CD14-positive monocyte (primary cell): Measurements from ENCODE around the gene MAGEC2. TPM values are rescaled to one million over a fixed set of nuclear protein-coding genes. Genes with fewer than 3 reads are reported as not detected.

Source experiments
- DNase-seq, 3 donors: peaks; one replicate each; pipeline ENCODE4 v3.0.0-alpha.2; 2011 to 2022
- H2AFZ ChIP-seq: 2 replicates; pipeline ENCODE4 v1.6.0; 2012; ENCODE audit warnings: mild to moderate bottlenecking, low read depth, low read length, inconsistent platforms; ENCODE audit not compliant: insufficient read depth, poor library complexity, severe bottlenecking
- H3K27ac ChIP-seq, 2 donors: 1 replicate in 1 of 2; 2 replicates in 1 of 2; pipeline ENCODE4 v1.5.1; 2012 to 2013; ENCODE audit warnings: low read length in 2 of 2, control low read depth in 1 of 2, inconsistent platforms in 1 of 2, low read depth in 1 of 2, mild to moderate bottlenecking in 1 of 2
- H3K27me3 ChIP-seq, 2 donors: one replicate each; pipeline versions ENCODE4 v1.6.0 to v1.6.1; 2011 to 2013; ENCODE audit warnings: low read length in 2 of 2; ENCODE audit not compliant: control insufficient read depth in 2 of 2, insufficient read depth in 2 of 2
- H3K36me3 ChIP-seq, 2 donors: replicated peaks in 1 of 2; 1 replicate in 1 of 2; 2 replicates in 1 of 2; pipeline versions ENCODE4 v1.5.1 to v1.6.1; 2012 to 2013; ENCODE audit warnings: low read length in 2 of 2, control low read depth in 1 of 2, inconsistent platforms in 1 of 2, mild to moderate bottlenecking in 1 of 2; ENCODE audit not compliant: insufficient read depth in 2 of 2, control insufficient read depth in 1 of 2
- H3K4me1 ChIP-seq, 2 donors: 1 replicate in 1 of 2; 2 replicates in 1 of 2; pipeline versions ENCODE4 v1.5.1 to v1.6.1; 2012 to 2013; ENCODE audit warnings: low read length in 2 of 2, control low read depth in 1 of 2, inconsistent platforms in 1 of 2, mild to moderate bottlenecking in 1 of 2, moderate library complexity in 1 of 2; ENCODE audit not compliant: insufficient read depth in 2 of 2, control insufficient read depth in 1 of 2
- H3K4me2 ChIP-seq: replicated peaks from 2 replicates; pipeline ENCODE3; 2012; ENCODE audit warnings: low read length, moderate library complexity, mild to moderate bottlenecking; ENCODE audit not compliant: poor library complexity, severe bottlenecking; ENCODE audit errors: extremely low read depth
- H3K4me3 ChIP-seq, 3 experiments: fragments of 200-600 bp in 1 of 3; sonication (generic) in 1 of 3; replicated peaks in 1 of 3; 1 replicate in 2 of 3; 2 replicates in 1 of 3; pipeline ENCODE4 v1.5.1; 2011 to 2013; ENCODE audit warnings: low read length in 3 of 3, mild to moderate bottlenecking in 3 of 3, control low read depth in 2 of 3, low read depth in 2 of 3, inconsistent platforms in 1 of 3, moderate library complexity in 1 of 3
- H3K79me2 ChIP-seq: 2 replicates; pipeline ENCODE4 v1.6.0; 2012; ENCODE audit warnings: mild to moderate bottlenecking, control low read depth, inconsistent platforms, low read length, moderate library complexity; ENCODE audit not compliant: insufficient read depth
- H3K9ac ChIP-seq: 2 replicates; pipeline ENCODE4 v1.6.0; 2017; ENCODE audit warnings: low read length, mild to moderate bottlenecking; ENCODE audit not compliant: insufficient read depth, poor library complexity, severe bottlenecking
- H3K9me3 ChIP-seq, 2 donors: replicated peaks in 1 of 2; 1 replicate in 1 of 2; 2 replicates in 1 of 2; pipeline versions ENCODE4 v1.5.1 to v1.6.1; 2012 to 2013; ENCODE audit warnings: low read length in 2 of 2, control low read depth in 1 of 2; ENCODE audit not compliant: control insufficient read depth in 1 of 2, insufficient read depth in 1 of 2
- H4K20me1 ChIP-seq: 2 replicates; pipeline ENCODE4 v1.6.0; 2012; ENCODE audit warnings: mild to moderate bottlenecking, low read length, control low read depth, moderate library complexity; ENCODE audit not compliant: insufficient read depth
- H3K27ac Mint-ChIP-seq, 7 donors: one replicate each; pipeline ENCODE4 v1.8.0; 2020; ENCODE audit warnings: mild to moderate bottlenecking in 7 of 7, mixed read lengths in 7 of 7, moderate library complexity in 6 of 7, inconsistent platforms in 2 of 7
- H3K27me3 Mint-ChIP-seq, 3 donors: one replicate each; pipeline ENCODE4 v1.8.0; 2021 to 2022; ENCODE audit warnings: low read depth in 3 of 3, mild to moderate bottlenecking in 3 of 3, mixed read lengths in 3 of 3, moderate library complexity in 3 of 3, inconsistent platforms in 1 of 3
- H3K36me3 Mint-ChIP-seq, 2 donors: one replicate each; pipeline ENCODE4 v1.8.0; 2020; ENCODE audit warnings: mixed read lengths in 2 of 2, inconsistent platforms in 1 of 2, mild to moderate bottlenecking in 1 of 2
- H3K4me1 Mint-ChIP-seq: one replicate; pipeline ENCODE4 v1.8.0; 2020; ENCODE audit warnings: mild to moderate bottlenecking, mixed read lengths
- H3K4me3 Mint-ChIP-seq, 2 donors: one replicate each; pipeline ENCODE4 v1.8.0; 2020; ENCODE audit warnings: mild to moderate bottlenecking in 2 of 2, mixed read lengths in 2 of 2, moderate library complexity in 1 of 2
- H3K9me3 Mint-ChIP-seq, 7 donors: one replicate each; pipeline ENCODE4 v1.8.0; 2020 to 2022; ENCODE audit warnings: mixed read lengths in 7 of 7, mild to moderate bottlenecking in 6 of 7, moderate library complexity in 6 of 7, inconsistent platforms in 2 of 7
- WGBS: methylation state at CpG from one replicate; pipeline ENCODE4 v1.1.5; 2013; ENCODE audit warnings: missing lambda C conversion rate; ENCODE audit not compliant: insufficient coverage; 5-methylcytosine and 5-hydroxymethylcytosine counted together
- intact Hi-C, 2 donors: fragments of 100-400 bp; cut with micrococcal nuclease; formaldehyde crosslinking; loops; one replicate each; pipeline versions ENCODE4 v1.15.0 to v1.15.1; 2023
- polyA plus RNA-seq, 3 donors: library from polyadenylated mRNA; depleted of rRNA in 1 of 3; unstranded in 2 of 3; stranded (reverse) in 1 of 3; fragments of 300-500 nt in 2 of 3; fragments of >200 nt in 1 of 3; fragmentation: Illumina TruSeq in 2 of 3; gene quantifications; 1 replicate in 2 of 3; 2 replicates in 1 of 3; pipeline ENCODE4 v1.2.3, GENCODE V29; 2012 to 2021
- TF ChIP-seq, protein P1 (sequence below): fragments of 200-600 bp; IDR thresholded peaks from one replicate; pipeline ENCODE4 v1.8.0; 2022; ENCODE audit warnings: antibody characterized with exemption, mild to moderate bottlenecking

The MAGEC2 gene
- polyA plus RNA-seq, 3 donors = not detected

DNA sequence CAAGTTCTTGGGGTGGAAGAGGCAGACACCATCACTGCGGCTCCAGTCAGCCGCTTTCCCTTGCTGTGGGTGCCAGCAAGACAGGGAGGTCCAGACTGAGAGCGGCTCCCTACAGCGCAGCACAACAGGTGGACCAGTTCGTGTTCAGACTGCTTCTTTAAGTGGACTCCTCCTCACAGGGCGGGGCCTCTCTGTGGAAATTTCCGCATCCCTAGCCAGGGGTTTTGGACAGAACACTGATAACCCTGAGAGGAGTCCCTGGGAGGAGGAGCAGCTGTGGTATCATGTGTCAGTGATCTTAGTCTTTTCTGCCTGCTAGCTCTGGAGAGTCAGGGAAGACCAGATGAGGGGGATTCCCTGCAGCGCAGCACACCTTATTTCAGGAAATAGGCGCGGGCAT lies 48.5 kb downstream of the MAGEC2 start:
- Mint-ChIP-seq H3K36me3 (no peaks in the 10 kb centered on the region), H3K27me3 (no peaks in the 10 kb centered on the region), H3K27ac (no peak overlapping the region), H3K9me3 (peaks cover 0 to 4% (median 2%) of the 10 kb centered on the region in 7 donors), H3K4me3 (no peak overlapping the region), H3K4me1 (no peaks in the 10 kb centered on the region)
- Histone ChIP-seq H3K9ac (no peak overlapping the region), H3K79me2 (no peaks in the 10 kb centered on the region), H3K27ac (no peak overlapping the region), H3K36me3 (no peaks in the 10 kb centered on the region), H3K9me3 (peaks cover 0 to 12% of the 10 kb centered on the region in 2 donors), H4K20me1 (no peaks in the 10 kb centered on the region), H3K27me3 (no peaks in the 10 kb centered on the region), H2AFZ (no peak overlapping the region), H3K4me2 (no peak overlapping the region), H3K4me1 (no peaks in the 10 kb centered on the region), H3K4me3 (no peak overlapping the region)
- TF ChIP-seq, protein P1, sequence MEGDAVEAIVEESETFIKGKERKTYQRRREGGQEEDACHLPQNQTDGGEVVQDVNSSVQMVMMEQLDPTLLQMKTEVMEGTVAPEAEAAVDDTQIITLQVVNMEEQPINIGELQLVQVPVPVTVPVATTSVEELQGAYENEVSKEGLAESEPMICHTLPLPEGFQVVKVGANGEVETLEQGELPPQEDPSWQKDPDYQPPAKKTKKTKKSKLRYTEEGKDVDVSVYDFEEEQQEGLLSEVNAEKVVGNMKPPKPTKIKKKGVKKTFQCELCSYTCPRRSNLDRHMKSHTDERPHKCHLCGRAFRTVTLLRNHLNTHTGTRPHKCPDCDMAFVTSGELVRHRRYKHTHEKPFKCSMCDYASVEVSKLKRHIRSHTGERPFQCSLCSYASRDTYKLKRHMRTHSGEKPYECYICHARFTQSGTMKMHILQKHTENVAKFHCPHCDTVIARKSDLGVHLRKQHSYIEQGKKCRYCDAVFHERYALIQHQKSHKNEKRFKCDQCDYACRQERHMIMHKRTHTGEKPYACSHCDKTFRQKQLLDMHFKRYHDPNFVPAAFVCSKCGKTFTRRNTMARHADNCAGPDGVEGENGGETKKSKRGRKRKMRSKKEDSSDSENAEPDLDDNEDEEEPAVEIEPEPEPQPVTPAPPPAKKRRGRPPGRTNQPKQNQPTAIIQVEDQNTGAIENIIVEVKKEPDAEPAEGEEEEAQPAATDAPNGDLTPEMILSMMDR = no peak
- 100% methylated on average over 3 of the region's 10 CpGs for WGBS
- intact Hi-C loops = no loop called here
- no peak for DNase-seq
